Measurements from ENCODE around the gene MANEAL. TPM values are rescaled to one million over a fixed set of nuclear protein-coding genes. Genes with fewer than 3 reads are reported as not detected.

MANEAL gene
- total and polyA plus RNA-seq, 2 of the 13 experiments (the other 11 are each of a cell fraction or from before 2014, with no cell fraction given): 20.8 to 26.4 TPM

DNA sequence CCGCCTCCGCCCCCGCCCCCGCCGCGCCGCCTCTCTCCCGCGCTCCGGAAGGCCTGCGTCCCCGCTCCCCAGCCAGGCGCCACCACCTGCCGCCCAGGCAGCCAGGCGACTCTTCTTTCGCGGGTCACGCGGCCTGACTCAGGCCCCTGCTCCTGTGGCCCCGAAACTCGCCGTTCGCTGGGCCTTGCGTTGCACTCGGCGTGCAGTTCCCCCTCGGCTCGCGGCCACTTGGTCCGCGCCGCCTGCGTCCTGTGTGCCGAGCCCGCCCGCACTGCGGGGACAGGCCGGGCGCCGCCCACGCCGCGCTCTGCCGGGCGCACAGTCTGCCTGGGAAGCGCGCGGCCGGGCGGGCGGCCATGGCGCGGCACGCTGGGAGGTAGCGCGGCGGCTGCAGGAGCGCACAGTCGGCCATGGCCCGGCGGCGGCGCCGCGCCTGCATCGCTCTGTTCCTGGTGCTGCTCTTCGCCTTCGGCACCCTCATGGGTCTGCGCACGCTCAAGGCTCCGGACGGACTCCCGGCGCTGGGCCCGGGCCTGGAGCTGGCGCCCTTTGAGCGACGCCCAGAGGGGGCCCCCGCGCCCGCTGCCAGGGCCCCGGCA lies at the start of gene MANEAL (continued):
- TF ChIP-seq, protein P1, sequence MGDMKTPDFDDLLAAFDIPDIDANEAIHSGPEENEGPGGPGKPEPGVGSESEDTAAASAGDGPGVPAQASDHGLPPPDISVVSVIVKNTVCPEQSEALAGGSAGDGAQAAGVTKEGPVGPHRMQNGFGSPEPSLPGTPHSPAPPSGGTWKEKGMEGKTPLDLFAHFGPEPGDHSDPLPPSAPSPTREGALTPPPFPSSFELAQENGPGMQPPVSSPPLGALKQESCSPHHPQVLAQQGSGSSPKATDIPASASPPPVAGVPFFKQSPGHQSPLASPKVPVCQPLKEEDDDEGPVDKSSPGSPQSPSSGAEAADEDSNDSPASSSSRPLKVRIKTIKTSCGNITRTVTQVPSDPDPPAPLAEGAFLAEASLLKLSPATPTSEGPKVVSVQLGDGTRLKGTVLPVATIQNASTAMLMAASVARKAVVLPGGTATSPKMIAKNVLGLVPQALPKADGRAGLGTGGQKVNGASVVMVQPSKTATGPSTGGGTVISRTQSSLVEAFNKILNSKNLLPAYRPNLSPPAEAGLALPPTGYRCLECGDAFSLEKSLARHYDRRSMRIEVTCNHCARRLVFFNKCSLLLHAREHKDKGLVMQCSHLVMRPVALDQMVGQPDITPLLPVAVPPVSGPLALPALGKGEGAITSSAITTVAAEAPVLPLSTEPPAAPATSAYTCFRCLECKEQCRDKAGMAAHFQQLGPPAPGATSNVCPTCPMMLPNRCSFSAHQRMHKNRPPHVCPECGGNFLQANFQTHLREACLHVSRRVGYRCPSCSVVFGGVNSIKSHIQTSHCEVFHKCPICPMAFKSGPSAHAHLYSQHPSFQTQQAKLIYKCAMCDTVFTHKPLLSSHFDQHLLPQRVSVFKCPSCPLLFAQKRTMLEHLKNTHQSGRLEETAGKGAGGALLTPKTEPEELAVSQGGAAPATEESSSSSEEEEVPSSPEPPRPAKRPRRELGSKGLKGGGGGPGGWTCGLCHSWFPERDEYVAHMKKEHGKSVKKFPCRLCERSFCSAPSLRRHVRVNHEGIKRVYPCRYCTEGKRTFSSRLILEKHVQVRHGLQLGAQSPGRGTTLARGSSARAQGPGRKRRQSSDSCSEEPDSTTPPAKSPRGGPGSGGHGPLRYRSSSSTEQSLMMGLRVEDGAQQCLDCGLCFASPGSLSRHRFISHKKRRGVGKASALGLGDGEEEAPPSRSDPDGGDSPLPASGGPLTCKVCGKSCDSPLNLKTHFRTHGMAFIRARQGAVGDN (CRISPR knock-in tag; IDR thresholded peaks at IDR 0.05): peak; percentile 80
- TF ChIP-seq ATF7 (IDR thresholded peaks at IDR 0.05) (no peak), ATF7 (CRISPR knock-in tag; IDR thresholded peaks at IDR 0.05) (no peak), RBAK (CRISPR knock-in tag; IDR thresholded peaks at IDR 0.05) (no peak), ZNF777 (CRISPR knock-in tag; IDR thresholded peaks at IDR 0.05) (peak; percentile 72), ZNF367 (CRISPR knock-in tag; IDR thresholded peaks at IDR 0.05; ENCODE audit: borderline replicate concordance) (no peak), ZNF30 (CRISPR knock-in tag; IDR thresholded peaks at IDR 0.05) (no peak), ZMAT3 (CRISPR knock-in tag; conservative IDR thresholded peaks at IDR 0.05) (no peak), SOX6 (IDR thresholded peaks at IDR 0.05) (no peak), SOX6 (CRISPR knock-in tag; IDR thresholded peaks at IDR 0.05) (no peak), RBM22 (optimal IDR thresholded peaks at IDR 0.05; ENCODE audit: low read length) (no peak), ZNF143 (CRISPR knock-in tag; IDR thresholded peaks at IDR 0.05) (0 out of 2 replicates have a peak, but pooled peaks have one; percentile 9), ZNF335 (CRISPR knock-in tag; IDR thresholded peaks at IDR 0.05) (no peak), ZNF234 (CRISPR knock-in tag; conservative IDR thresholded peaks at IDR 0.05) (no peak), GTF2F1 (IDR thresholded peaks at IDR 0.05; ENCODE audit: low read length) (no peak), NFIC (IDR thresholded peaks at IDR 0.05; ENCODE audit: low read length) (no peak), EHMT2 (IDR thresholded peaks at IDR 0.05; ENCODE audit: borderline replicate concordance, low read depth, low read length) (no peak), IKZF4 (CRISPR knock-in tag; IDR thresholded peaks at IDR 0.05; ENCODE audit: borderline replicate concordance, low read depth, not compliant biosample characterization) (peak; percentile 59)
- TF ChIP-seq, protein P2, sequence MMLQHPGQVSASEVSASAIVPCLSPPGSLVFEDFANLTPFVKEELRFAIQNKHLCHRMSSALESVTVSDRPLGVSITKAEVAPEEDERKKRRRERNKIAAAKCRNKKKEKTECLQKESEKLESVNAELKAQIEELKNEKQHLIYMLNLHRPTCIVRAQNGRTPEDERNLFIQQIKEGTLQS (CRISPR knock-in tag; IDR thresholded peaks at IDR 0.05): no peak
- TF ChIP-seq, protein P3, sequence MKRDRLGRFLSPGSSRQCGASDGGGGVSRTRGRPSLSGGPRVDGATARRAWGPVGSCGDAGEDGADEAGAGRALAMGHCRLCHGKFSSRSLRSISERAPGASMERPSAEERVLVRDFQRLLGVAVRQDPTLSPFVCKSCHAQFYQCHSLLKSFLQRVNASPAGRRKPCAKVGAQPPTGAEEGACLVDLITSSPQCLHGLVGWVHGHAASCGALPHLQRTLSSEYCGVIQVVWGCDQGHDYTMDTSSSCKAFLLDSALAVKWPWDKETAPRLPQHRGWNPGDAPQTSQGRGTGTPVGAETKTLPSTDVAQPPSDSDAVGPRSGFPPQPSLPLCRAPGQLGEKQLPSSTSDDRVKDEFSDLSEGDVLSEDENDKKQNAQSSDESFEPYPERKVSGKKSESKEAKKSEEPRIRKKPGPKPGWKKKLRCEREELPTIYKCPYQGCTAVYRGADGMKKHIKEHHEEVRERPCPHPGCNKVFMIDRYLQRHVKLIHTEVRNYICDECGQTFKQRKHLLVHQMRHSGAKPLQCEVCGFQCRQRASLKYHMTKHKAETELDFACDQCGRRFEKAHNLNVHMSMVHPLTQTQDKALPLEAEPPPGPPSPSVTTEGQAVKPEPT (CRISPR knock-in tag; IDR thresholded peaks at IDR 0.05; ENCODE audit: low read depth): no peak
- TF ChIP-seq, protein P4, sequence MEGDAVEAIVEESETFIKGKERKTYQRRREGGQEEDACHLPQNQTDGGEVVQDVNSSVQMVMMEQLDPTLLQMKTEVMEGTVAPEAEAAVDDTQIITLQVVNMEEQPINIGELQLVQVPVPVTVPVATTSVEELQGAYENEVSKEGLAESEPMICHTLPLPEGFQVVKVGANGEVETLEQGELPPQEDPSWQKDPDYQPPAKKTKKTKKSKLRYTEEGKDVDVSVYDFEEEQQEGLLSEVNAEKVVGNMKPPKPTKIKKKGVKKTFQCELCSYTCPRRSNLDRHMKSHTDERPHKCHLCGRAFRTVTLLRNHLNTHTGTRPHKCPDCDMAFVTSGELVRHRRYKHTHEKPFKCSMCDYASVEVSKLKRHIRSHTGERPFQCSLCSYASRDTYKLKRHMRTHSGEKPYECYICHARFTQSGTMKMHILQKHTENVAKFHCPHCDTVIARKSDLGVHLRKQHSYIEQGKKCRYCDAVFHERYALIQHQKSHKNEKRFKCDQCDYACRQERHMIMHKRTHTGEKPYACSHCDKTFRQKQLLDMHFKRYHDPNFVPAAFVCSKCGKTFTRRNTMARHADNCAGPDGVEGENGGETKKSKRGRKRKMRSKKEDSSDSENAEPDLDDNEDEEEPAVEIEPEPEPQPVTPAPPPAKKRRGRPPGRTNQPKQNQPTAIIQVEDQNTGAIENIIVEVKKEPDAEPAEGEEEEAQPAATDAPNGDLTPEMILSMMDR (CRISPR knock-in tag; IDR thresholded peaks at IDR 0.05): no peak
- TF ChIP-seq, protein P5, sequence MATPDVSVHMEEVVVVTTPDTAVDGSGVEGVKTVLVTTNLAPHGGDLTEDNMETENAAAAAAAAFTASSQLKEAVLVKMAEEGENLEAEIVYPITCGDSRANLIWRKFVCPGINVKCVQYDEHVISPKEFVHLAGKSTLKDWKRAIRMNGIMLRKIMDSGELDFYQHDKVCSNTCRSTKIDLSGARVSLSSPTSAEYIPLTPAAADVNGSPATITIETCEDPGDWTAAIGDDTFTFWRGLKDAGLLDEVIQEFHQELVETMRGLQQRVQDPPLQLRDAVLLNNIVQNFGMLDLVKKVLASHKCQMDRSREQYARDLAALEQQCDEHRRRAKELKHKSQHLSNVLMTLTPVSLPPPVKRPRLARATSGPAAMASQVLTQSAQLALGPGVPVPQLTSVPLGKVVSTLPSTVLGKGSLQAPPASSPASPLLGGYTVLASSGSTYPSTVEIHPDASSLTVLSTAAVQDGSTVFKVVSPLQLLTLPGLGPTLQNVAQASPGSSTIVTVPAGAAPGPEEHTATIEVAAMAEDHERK (CRISPR knock-in tag; IDR thresholded peaks at IDR 0.05; ENCODE audit: low read depth): no peak

Measured in HepG2 (cell line).